GM19467 (cell line): ENCODE measurements around the gene ACSL6.

Experiments
- ATAC-seq: cut with Tn5 transposase; IDR thresholded peaks from one replicate; pipeline ENCODE4 v1.9.1; 2021; ENCODE audit warnings: mild to moderate bottlenecking, moderate library complexity; ENCODE audit not compliant: unreplicated experiment

The ACSL6 gene

DNA sequence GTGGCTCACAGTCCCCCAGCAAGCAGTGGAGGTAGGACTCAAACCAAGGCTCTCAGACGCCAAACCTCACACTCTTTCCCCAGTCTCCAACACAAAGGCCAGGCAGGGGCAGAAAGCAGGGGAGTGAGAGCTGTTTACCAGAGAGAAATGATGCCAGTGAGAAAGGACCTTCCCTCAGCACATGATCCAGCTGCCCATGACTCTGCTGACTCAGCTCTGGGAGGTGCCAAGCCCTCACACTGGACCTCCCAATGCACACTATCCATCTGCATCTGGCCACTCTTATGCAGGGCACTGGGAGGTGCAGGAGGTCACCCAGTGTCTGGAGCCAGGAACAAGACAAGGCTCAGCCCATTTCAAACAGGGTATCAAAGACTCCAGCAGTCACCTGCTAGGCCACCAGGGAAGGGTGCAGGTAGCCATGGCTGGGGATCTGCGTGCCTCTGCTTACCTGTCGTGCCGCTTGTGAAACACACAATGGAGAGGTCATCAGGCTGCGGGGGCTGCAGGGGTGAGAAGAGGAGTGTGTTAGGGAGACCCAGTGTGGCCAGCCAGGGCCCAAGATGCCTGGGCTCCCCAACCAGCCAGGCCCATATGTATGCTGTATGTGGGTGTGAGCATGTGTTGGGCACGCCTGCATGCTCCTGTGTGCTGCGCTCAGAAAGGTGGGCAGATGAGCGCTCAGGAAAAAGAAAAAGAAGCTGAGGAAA is 26.3 kb downstream of the ACSL6 start:
- no peak for ATAC-seq

DNA sequence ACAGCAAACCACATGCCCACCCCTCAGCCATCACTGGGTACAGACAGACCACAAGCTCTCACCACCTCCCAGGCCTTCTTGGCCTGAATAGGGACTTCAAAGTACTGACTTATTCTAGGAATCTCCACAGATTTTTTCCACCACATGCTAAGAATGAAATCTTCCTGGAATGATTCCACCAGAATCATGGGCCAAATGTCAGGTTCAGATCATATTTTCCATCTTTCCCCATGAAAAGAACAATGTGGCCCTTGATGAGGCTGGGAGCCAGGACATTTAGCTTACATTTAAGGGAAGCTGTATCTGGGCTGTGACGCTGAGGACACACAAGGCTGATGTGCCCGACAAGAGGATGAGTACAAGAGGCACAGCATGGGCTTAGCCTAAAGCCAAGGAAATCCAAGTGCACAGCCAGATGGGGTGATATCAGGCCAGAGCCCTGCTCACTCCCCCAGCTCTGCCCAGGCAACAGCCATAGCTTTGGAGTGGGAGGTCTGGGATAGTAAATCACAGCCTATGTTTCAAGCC is 28.1 kb downstream of the ACSL6 start:
- no peak for ATAC-seq

DNA sequence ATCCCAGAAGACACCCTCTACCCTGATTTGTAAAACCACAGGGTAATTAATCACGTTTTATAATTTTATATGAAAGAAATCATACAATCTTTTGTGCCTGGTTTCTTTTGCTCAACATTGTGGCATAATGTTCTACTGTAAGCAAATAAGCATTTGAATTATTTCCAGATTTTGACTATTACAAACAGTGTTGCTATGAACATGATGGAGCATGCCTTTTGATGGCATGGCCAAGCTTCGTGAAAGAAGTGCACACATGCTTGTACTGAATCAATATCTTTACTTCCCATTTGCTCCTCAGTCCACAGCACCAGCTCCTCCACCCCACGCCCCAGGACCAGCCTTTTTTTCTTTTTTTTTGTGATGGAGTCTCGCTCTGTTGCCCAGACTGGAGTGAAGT is 29.9 kb downstream of the ACSL6 start:
- no peak for ATAC-seq

DNA sequence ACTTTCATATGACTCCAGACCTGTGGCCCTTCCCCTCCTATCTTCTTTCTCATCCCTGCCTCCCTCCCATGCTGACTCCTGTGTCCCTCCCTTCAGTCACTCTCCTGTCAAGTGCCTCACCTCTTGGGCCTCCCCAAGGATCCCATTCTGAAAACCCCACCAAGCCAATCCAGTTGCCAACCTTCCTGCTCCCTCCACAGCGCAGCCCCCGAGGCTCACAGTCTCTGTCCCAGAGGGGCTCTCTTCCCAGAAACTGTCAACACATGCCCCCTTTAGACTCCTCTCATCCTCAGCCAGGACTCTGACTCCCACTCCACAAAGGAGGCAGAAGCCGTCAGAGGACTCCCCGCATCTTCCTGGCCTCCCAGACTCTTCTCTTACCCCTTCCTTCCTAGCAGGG is 30.8 kb downstream of the ACSL6 start:
- ATAC-seq, result no peak

DNA sequence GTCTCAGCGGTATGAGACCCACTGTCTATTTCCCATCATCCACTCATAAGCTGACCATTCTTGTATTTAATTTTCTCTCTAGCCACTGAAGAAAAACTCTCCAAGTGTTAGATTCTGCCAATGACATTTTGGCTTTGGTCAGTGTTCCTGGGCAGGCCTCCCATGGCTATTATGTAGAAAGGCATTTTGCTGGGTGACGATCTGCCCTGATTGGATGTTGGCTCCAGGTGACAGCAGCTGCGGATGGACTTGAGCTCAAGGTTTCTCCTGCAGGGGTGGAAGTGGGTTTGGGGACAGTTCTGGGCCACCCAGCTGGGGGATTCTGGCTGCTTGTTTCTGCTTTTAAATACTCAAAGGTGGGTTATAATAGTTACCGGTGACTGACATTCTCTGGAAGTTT is 31.6 kb downstream of the ACSL6 start:
- no peak for ATAC-seq

DNA sequence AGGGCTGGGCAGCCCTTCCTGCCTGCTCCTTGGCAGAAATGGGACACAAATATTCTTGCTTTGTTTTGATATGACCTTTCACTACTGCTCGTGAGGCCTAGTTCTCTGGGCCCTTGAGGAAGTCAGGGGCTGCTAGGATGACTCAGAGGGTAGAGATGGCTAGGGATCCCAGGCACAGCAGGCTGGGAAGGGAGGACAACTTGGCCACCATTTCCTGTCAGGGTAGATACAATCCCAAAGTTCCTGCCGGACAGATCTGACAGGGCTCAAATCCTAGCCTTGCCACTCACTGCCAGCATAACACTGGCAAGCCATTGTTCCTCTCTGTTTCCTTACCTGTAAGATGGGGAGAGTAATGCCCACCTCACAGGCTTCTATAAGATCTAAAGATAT is 34.2 kb downstream of the ACSL6 start:
- ATAC-seq, result no peak

DNA sequence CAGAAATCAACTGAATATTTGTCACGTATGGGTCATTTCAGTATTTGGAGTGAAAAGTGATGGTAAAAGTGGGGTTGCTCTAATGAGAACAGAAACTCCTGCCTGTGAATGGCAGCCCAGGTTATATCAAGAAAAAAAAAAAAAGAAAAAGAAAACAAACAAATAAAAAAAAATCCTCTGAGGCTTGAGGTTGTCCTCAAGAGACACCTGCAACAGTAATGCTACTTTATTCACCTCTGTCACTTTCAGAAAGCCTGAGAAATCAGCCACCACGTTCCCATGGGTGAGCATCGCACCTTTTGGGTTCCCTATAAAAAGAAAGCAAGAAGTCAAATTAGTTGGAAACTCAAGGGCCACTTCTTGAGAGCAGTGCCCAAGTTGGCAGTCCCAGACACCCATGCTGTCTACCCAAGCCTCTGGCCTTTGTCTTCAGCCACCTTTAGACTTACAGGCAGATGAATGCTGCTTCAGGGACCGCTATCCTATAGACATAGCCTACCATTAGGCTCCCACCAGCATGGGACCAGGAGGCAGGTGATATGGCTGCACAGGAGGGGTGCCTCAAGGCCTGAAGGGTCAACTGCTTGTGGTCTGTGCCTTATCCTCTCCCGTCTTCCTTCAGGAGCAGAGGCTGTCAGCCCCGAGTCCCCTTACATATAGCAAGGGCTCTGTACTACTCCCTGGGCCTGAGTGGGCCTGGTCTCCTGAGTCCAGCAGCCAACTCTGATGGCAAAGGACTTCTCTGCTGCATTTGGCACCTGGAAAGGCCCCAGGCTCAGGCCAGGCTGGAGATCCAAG is 34.8 kb downstream of the ACSL6 start:
- no peak for ATAC-seq

DNA sequence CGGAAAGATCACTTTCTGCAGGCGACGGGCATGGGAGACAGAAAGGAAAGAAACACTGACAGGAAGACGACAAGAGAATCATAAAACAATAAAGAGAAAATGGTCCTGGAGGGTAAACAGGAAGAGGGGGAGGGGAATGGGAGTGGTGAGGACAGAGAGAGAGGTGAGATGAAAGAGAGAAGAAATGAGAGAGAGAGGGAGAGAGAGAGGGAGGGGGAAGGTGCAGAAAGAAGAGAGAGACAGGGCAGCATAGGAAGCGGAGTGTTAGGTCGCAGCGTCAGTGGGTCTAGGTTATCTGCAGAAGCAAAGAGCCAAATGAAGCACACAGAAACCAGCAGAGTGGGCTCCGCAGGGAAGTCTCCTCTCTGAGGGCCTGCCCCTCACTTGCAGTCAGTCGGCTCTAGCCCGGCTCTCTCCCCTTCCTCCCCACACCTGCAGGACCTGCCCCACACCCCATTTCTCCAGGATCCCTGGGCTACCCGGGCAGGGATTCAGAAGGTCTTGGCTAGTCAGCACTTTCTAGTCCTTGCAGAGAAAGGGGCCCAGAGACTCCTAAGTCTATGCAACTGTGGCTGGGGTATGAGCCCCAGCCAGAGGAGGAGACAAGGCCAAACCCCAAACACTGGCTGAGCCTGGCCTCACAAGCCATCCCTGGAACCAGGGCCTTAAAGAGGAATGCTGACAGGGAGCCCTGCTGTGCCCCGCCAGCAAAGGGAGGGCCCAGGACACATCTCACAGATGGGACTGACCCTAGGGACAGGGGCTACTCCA is 36.3 kb downstream of the ACSL6 start:
- ATAC-seq, result no peak

DNA sequence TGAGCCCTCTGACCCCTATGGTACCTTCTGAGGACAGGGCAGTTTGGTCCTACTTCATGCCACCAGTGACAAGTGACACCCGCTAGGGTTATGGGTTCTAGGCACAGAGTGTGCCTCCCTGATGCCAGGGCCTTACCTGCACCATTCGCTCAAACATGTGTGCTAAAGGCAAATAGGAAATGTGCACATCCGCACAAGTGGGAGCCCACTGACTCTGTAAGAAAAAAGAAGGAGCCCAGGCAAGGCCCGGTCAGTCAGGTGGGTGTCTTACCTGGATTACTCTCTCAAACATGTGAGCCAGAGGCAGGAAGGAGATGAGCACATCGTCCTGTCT is 36.9 kb downstream of the ACSL6 start:
- no peak for ATAC-seq

DNA sequence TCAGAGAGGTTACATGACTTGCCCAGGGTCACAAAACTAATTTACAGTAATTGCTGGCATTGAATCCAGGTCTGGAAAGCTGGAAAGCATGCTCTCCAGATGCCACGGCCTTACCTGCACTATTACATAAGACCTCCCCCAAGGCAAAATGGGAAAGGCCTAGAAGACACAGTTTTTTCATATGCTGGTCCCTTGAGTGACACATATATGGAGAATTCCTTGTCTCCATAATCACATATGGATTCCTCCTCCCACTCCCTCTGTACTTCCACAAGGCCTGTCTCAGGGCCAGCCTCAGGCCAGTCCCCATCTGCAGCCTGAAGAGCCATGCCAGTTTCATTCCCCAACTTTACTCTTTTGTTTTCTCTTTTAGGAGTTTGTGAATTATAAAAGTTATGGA is 37.4 kb downstream of the ACSL6 start:
- ATAC-seq, result no peak

DNA sequence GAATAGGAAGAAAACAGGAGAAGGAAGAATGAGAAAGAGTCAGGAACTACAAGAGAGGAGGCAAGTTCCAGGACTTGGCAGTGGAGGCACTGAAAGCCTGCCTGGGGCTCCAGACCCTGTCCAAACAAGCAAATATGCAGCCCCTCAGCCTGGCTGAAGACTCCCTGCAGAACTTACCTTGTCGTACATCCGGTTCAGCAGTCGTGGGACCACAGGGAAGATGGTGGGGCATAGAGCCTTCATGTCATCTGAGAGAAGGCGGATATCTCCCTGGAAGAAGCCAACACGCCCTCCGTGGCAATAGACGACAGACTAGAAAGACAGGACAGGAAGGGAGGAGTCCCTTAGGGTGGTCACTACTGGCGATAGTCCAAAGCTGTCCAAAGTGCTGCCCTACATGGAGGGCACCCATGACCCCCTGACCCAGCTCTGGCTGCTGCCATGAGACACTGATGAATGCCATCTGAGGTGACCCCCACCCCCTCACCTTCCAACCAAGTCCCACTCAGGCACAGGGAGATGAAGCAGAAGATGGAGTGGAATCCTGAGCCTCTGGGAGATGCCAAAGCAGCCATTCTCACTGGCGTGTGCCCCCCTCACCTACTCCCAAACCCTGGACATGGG is 38.3 kb downstream of the ACSL6 start:
- ATAC-seq, result no peak

DNA sequence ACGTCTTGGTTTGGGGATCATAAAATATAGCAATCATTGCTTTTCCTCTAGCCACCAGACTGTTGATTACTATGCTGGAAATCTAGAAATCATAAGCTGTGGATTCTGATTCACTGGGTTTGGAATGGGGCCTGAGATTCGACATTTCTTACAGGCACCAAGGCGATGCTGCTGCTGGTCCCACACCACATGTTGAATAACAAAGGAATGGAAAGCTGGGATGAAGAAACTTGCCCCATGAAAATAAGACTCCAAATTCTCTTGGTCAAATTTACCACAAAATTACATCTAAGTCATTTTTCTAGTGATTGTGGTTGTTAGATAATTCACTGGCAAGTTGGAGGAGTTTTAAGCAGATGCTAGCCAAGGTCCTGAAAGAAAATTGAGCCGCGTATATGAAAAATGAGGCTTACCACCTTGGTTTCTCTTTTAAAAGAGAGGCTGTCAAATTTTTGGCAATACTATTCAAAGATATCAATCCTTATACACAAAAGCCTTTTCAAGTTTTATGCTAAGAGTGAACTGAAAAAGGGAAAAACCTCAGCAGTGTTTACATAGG is 43.0 kb downstream of the ACSL6 start:
- ATAC-seq, result no peak

DNA sequence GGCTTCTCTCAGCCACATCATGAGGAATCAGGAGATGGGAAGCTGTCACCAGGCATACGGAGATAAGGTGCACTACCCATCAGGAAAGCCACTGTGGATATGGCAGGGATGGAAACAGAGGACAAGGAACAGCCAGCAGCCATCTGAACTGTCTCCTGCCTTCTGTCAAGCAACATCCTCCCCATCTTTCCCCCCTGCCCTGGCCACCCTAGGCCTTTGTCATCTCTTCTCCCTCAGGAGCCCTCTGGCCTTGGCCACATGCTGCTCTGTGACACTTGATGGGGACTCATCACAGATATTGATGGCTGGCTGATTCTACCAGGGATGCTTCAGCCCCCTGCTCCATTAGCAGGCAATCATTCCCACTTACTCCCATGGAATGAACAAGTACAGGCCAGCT is 44.9 kb downstream of the ACSL6 start:
- ATAC-seq, result no peak

DNA sequence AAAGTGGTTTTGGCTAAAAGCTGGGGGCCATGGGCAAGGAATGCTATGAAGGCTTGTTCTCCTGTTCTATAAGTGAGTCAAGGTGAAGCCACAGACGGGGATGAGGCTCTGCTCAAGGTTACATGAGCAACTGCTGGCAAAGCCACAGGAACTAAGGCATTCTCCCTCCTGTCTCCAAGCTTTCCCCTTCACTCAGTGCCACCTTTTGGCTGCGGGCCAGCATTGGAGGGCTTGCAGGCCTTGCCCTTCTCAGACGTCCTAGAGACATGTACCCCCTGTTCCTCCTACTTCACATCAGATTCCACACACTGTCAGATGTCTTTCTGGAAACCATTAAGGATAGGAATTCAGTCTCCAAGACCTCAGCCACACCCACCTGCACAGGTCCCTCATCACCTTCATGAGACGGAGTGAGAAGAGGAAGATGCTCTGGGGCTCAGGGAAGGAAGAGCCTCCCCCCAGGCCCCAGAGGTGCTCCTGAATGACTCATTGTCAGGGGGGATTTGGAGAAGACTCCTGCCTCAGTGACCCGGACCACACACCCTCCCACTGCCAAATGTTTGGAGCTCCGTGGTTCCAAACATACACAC is 45.5 kb downstream of the ACSL6 start:
- no peak for ATAC-seq

DNA sequence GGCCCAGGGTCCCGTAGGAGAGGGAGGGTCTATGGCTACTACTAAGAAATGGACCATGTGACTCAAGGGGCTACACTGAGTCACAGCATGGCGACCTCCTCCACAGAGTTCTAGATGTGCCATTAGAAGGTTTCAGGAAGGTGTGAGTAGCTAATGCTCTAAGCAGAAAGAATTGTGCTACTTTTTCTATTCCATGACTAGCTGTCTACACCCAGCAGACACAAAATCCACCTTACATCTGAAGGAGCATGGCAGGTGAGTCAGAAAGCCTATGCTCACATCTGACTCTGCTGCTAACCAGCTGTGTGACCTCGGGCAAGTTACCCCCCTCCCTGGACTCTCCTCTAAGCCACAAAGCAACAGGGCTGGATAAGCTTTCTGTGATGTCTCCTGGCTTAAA is 51.6 kb downstream of the ACSL6 start:
- ATAC-seq, result no peak

DNA sequence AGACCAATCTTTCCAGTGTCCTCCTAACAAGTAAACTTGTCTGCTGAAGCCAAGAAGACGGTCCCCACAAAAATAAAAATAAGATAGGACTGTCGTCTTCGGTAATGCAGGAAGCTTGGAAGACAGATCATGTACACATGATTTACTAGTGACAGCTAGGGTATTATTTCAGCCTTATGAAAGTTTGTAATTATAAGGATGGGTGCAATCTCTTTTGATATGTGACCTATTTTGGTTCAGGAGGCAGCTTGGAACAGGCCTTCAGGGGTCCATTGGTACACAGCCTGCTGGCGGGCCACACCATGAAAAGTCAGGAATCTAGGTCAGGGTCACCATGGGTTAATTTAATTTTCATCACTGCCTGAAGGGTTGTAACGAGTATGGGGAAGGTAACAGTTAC is 52.3 kb downstream of the ACSL6 start:
- no peak for ATAC-seq

DNA sequence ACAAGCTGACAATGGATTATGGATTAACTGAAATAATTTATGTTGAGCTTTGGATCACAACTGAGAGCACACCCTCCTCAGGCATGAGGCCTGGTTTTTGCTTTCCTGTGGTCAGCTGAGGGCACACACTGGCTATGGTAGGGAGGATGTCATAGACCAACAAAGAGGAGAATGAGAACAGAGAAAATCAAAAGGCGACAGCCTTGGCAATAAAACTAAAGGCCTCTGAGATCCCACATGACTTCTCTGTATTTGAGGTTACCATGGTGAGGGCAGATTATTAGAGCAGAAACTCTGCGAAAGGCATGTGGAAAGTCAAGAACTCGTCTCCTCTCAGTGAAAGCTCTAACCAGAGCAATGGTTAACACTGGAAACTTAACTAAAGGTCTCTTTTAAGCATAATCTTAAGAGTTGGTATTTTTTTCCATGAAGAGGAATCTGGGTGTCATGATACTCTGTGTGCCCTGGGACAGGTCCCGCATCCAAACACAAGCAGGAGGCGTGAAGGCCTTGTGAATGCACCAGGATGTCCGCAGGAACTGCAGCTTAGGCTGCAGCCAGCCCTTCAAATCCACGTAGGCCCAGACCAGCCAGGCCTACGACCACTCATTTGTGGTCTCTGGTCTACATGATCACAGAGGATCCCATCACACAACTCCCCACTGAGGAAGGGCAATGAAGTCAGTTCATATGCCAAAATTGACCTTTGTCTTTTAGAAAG is 53.6 kb downstream of the ACSL6 start:
- no peak for ATAC-seq

DNA sequence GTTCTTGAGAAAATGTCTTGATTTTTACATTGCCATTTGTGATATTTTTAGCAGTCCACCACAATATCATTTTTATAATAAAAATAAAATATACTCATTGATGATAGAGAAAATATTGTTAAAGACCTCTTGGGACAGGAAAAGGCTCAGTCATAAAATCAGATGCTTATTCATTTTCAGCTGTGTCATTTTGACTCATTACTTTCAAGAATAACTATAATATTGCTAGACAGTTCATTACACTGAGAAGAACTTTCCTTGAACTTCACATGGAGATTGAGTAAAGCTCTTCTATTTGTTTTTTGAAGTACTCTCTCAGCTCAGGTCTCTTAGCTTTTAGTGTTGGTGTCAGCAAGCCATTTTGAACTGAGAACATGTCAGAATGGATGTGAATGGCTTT is 57.5 kb downstream of the ACSL6 start:
- no peak for ATAC-seq

DNA sequence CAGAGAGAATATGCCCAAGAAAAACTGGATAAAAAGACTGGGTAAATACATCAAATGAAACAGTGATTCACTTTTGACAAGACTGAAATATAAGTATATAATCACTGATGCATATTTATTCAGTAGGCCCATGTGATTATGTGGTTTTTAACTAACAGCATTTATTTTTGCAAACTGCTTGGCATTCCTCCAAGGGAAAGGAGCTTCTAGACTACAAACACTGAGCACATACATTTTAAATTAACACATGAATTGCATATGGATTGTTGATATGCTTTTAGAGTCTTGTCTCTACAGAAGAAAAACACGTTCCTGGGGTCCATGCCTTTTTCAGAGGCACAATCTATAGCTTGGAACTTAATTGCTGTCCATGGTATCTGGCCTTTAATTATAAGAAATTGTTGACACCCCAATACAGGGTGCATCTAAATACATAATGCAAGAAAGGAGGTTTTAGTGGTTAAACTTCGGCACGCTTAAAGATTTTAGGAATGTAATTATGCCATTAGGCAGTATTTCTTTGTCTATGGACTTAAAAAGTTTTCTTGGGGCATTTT is 59.1 kb downstream of the ACSL6 start:
- no peak for ATAC-seq

DNA sequence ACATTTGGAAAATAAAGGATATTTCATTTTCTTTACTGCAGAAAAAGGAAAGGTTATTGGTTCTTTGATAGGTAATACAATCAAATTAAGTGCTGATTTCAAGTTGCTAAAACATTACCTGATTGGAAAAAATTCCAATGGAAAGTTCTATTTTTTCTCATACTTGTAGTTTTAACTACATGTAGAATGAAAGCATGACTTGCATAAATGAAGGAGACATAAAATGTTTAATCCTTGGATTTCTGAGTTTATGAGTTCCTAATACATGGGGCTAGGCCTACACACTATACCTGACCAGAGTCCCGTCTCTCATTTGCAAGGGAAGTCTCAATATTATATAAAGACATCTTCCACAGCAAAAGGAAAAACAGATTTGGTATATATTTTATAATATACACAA is 60.8 kb downstream of the ACSL6 start:
- ATAC-seq, result no peak
